HG03064 (cell line): ENCODE measurements around the gene EEIG1.

ENCODE experiments used
- ATAC-seq: cut with Tn5 transposase; IDR thresholded peaks from one replicate; pipeline ENCODE4 v1.9.1; 2021; ENCODE audit warnings: low read depth; ENCODE audit not compliant: unreplicated experiment

EEIG1 gene

GRCh38 chr9:127942216-127943010 lies 38.4 kb downstream of the EEIG1 start:
- no peak for ATAC-seq

- no peak for ATAC-seq
These were observed 38.9 kb downstream of the EEIG1 start for GRCh38 chr9:127941961-127942215.

- ATAC-seq = no peak
These were observed 39.5 kb downstream of the EEIG1 start for GRCh38 chr9:127941062-127941960.

- no peak for ATAC-seq
These were observed 40.2 kb downstream of the EEIG1 start for GRCh38 chr9:127940593-127940992.

GRCh38 chr9:127938298-127938690 lies 42.5 kb downstream of the EEIG1 start:
- no peak for ATAC-seq

GRCh38 chr9:127937388-127938297 lies 43.1 kb downstream of the EEIG1 start, which contains the start of gene DPM2:
TSS of gene DPM2 (minus strand) at chr9:127937854. CDS start at chr9:127937820, 34 bp downstream.
- ATAC-seq = peak; percentile 83

GRCh38 chr9:127937056-127937387 lies 43.8 kb downstream of the EEIG1 start:
- no peak for ATAC-seq

GRCh38 chr9:127936347-127936852 lies 44.4 kb downstream of the EEIG1 start:
- no peak for ATAC-seq

- ATAC-seq = no peak
These were observed 45.0 kb downstream of the EEIG1 start for GRCh38 chr9:127935765-127936221.

- ATAC-seq = no peak
These were observed 45.8 kb downstream of the EEIG1 start for GRCh38 chr9:127934986-127935385.

GRCh38 chr9:127934248-127934647 lies 46.5 kb downstream of the EEIG1 start:
- no peak for ATAC-seq

- ATAC-seq = no peak
These were observed 49.5 kb downstream of the EEIG1 start for GRCh38 chr9:127931092-127931881.
